Measurements from ENCODE around the gene SMARCA1. TPM values are rescaled to one million over a fixed set of nuclear protein-coding genes. Genes with fewer than 3 reads are reported as not detected.

SMARCA1 gene
- total and polyA plus RNA-seq, 2 experiments from 2014 or later: 30.1 to 51.8 TPM

DNA sequence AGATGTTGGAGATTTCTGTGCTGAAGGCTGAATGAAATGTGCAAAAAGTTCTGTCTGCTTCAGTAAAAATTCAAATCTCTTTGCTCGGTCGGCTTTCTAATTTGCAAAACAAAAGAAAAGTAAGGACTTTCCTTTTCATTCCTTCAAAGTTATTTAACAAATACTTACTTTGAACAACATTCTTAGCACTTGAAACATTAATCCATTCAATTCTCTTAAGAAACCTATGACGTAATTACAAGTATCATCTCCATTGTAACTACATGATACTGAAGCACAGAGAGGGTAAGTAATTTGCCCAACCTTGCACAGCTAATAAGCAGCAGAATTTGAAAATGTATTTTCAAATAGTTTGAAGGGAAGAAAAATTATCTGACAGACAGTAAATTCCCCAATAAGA lies 6.9 kb downstream of the SMARCA1 start (continued):
- TF ChIP-seq EZH2 (IDR thresholded peaks at IDR 0.05; ENCODE audit: low read depth, unreplicated experiment) (no peak), NANOG (IDR thresholded peaks at IDR 0.05; ENCODE audit: borderline replicate concordance) (no peak)
- TF ChIP-seq, protein P1, sequence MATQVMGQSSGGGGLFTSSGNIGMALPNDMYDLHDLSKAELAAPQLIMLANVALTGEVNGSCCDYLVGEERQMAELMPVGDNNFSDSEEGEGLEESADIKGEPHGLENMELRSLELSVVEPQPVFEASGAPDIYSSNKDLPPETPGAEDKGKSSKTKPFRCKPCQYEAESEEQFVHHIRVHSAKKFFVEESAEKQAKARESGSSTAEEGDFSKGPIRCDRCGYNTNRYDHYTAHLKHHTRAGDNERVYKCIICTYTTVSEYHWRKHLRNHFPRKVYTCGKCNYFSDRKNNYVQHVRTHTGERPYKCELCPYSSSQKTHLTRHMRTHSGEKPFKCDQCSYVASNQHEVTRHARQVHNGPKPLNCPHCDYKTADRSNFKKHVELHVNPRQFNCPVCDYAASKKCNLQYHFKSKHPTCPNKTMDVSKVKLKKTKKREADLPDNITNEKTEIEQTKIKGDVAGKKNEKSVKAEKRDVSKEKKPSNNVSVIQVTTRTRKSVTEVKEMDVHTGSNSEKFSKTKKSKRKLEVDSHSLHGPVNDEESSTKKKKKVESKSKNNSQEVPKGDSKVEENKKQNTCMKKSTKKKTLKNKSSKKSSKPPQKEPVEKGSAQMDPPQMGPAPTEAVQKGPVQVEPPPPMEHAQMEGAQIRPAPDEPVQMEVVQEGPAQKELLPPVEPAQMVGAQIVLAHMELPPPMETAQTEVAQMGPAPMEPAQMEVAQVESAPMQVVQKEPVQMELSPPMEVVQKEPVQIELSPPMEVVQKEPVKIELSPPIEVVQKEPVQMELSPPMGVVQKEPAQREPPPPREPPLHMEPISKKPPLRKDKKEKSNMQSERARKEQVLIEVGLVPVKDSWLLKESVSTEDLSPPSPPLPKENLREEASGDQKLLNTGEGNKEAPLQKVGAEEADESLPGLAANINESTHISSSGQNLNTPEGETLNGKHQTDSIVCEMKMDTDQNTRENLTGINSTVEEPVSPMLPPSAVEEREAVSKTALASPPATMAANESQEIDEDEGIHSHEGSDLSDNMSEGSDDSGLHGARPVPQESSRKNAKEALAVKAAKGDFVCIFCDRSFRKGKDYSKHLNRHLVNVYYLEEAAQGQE (IDR thresholded peaks at IDR 0.05; ENCODE audit: unreplicated experiment): no peak
- TF ChIP-seq, protein P2, sequence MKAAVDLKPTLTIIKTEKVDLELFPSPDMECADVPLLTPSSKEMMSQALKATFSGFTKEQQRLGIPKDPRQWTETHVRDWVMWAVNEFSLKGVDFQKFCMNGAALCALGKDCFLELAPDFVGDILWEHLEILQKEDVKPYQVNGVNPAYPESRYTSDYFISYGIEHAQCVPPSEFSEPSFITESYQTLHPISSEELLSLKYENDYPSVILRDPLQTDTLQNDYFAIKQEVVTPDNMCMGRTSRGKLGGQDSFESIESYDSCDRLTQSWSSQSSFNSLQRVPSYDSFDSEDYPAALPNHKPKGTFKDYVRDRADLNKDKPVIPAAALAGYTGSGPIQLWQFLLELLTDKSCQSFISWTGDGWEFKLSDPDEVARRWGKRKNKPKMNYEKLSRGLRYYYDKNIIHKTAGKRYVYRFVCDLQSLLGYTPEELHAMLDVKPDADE (IDR thresholded peaks at IDR 0.05): no peak

DNA sequence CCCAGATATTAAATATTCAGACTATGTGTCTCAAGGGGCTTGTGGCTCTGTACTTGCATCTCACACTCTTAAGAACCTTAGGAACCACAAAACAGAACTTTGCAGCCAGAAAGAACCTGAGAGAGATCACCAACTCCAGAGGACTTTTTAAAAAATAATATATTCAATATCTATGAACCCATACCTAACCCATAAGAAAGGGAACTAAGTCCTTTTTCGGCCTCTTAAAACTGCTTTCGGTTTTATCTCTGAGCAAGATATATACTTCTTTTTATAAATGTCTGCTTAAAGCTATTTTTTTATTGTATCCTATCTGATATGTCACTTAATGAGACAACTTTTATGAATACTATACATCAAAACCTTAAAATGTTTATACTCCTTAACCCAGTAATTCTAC lies 10.9 kb downstream of the SMARCA1 start:
- H3K79me2 ChIP-seq (replicated peaks; ENCODE audit: insufficient read depth): peaks cover 9% of the 10 kb centered on the region
- no peaks in the 10 kb centered on the region for H3F3A ChIP-seq (replicated peaks; ENCODE audit: low read depth)
- H3K4me2 ChIP-seq: no peak overlapping the region
- TF ChIP-seq, protein P1 (IDR thresholded peaks at IDR 0.05; ENCODE audit: unreplicated experiment): no peak
- H3K4me1 ChIP-seq (ENCODE audit: insufficient read depth): peaks cover 5% of the 10 kb centered on the region; the same call in 1 of the 2 replicates
- H3K27ac Mint-ChIP-seq: no peak overlapping the region
- no peak overlapping the region for H3K4me3 Mint-ChIP-seq
- peaks cover 1% of the 10 kb centered on the region for H3K27me3 Mint-ChIP-seq (ENCODE audit: insufficient read depth, low read depth, poor library complexity)
- no peaks in the 10 kb centered on the region for H3K9me3 Mint-ChIP-seq
- ATAC-seq: no peak
- peaks cover 54% of the 10 kb centered on the region for H3K36me3 Mint-ChIP-seq (ENCODE audit: low read depth)
- H3K4me3 ChIP-seq: no peak overlapping the region
- no peak overlapping the region for H3K27ac ChIP-seq (ENCODE audit: low read depth)
- no peak overlapping the region for H2AFZ ChIP-seq
- no peaks in the 10 kb centered on the region for H4K20me1 ChIP-seq (replicated peaks; ENCODE audit: insufficient read depth)
- peaks cover 10% of the 10 kb centered on the region; the same call in 1 of the 2 replicates for H3K36me3 ChIP-seq (ENCODE audit: insufficient read depth)
- no peak for DNase-seq (ENCODE audit: low spot score)
- no peaks in the 10 kb centered on the region for H3K27me3 ChIP-seq (ENCODE audit: insufficient read depth)
- H3K4me1 Mint-ChIP-seq: peaks cover 6% of the 10 kb centered on the region; the same call in 2 of the 3 replicates
- H3K9me2 ChIP-seq (ENCODE audit: insufficient read depth): no peaks in the 10 kb centered on the region
